Vagina (tissue), 2 donors: Measurements from ENCODE around the gene KCND2. TPM values are rescaled to one million over a fixed set of nuclear protein-coding genes. Genes with fewer than 3 reads are reported as not detected.

Experiments used
- DNase-seq, 2 donors: peaks; one replicate each; pipeline ENCODE4 v3.0.0-alpha.2; 2017; ENCODE audit errors: extremely low spot score in 2 of 2
- H3K27ac ChIP-seq: fragments of 200-600 bp; sonication (generic); one replicate; pipeline ENCODE4 v1.5.1; 2019
- H3K27me3 ChIP-seq: fragments of 200-600 bp; sonication (generic); one replicate; pipeline ENCODE4 v1.5.1; 2019
- H3K36me3 ChIP-seq, 2 donors: fragments of 200-600 bp; sonication (generic); one replicate each; pipeline ENCODE4 v1.5.1; 2017 to 2019
- H3K4me1 ChIP-seq: fragments of 200-600 bp; sonication (generic); one replicate; pipeline ENCODE4 v1.5.1; 2019
- H3K4me3 ChIP-seq, 2 donors: fragments of 200-600 bp; sonication (generic); 1 replicate in 1 of 2; 2 replicates in 1 of 2; pipeline ENCODE4 v1.5.1; 2016 to 2019
- H3K9me3 ChIP-seq: fragments of 200-600 bp; sonication (generic); one replicate; pipeline ENCODE4 v1.5.1; 2019
- CTCF ChIP-seq, 3 experiments: fragments of 450-650 bp in 2 of 3; fragments of 200-600 bp in 1 of 3; sonication (generic) in 1 of 3; IDR thresholded peaks; one replicate each; pipeline ENCODE4 v1.5.1; 2017 to 2019; ENCODE audit warnings: antibody characterized with exemption in 3 of 3, mild to moderate bottlenecking in 2 of 3, moderate library complexity in 2 of 3
- POLR2A ChIP-seq, 2 donors: fragments of 450-650 bp; IDR thresholded peaks; one replicate each; pipeline ENCODE4 v1.6.1; 2017; ENCODE audit warnings: antibody characterized with exemption in 2 of 2, mild to moderate bottlenecking in 2 of 2, moderate library complexity in 2 of 2
- POLR2AphosphoS5 ChIP-seq, 2 donors: sonication (generic); formaldehyde crosslinking; IDR thresholded peaks; one replicate each; pipeline ENCODE4 v1.9.0; 2017; ENCODE audit warnings: antibody characterized with exemption in 2 of 2, mild to moderate bottlenecking in 2 of 2, low read depth in 1 of 2; ENCODE audit not compliant: insufficient read depth in 1 of 2
- intact Hi-C: fragments of 100-400 bp; cut with DNase I; formaldehyde crosslinking; loops from one replicate; pipeline ENCODE4 v1.15.1; 2023
- total RNA-seq: library from RNA; depleted of rRNA; stranded (reverse); fragments of >200 nt; gene quantifications from one replicate; pipeline ENCODE4 v1.2.3, GENCODE V29; 2016

Gene KCND2
- total RNA-seq, 1 donor from 2014 or later = 3.7 TPM

- H3K4me1 ChIP-seq = no peaks in the 10 kb centered on the region
- H3K27ac ChIP-seq = no peak overlapping the region
- no peaks in the 10 kb centered on the region for H3K36me3 ChIP-seq
- DNase-seq = no peak
- H3K27me3 ChIP-seq = no peaks in the 10 kb centered on the region
- H3K4me3 ChIP-seq = no peak overlapping the region
- H3K9me3 ChIP-seq = no peaks in the 10 kb centered on the region
- TF ChIP-seq CTCF (IDR thresholded peaks at IDR 0.05) = no peak
- no peak for TF ChIP-seq POLR2AphosphoS5 (IDR thresholded peaks at IDR 0.05; ENCODE audit: insufficient read depth in 1 of 2, low read depth in 1 of 2)
- TF ChIP-seq POLR2A (IDR thresholded peaks at IDR 0.05) = no peak
- intact Hi-C loops = loop anchor here (10.0 kb wide), 1 partner anchor 354 kb away; no protein-coding TSS in a partner anchor
Observed at GRCh38 chr7:120278773-120279172, 5.8 kb downstream of the KCND2 start.

- Histone ChIP-seq H3K4me1 (no peaks in the 10 kb centered on the region), H3K9me3 (no peaks in the 10 kb centered on the region), H3K27ac (no peak overlapping the region), H3K27me3 (no peaks in the 10 kb centered on the region), H3K36me3 (no peaks in the 10 kb centered on the region), H3K4me3 (no peak overlapping the region)
- intact Hi-C loops = no loop called here
- DNase-seq = no peak
- TF ChIP-seq POLR2AphosphoS5 (IDR thresholded peaks at IDR 0.05; ENCODE audit: insufficient read depth in 1 of 2, low read depth in 1 of 2) (no peak), CTCF (IDR thresholded peaks at IDR 0.05) (no peak), POLR2A (IDR thresholded peaks at IDR 0.05) (no peak)
Observed at GRCh38 chr7:120280743-120281142, 7.8 kb downstream of the KCND2 start.

- TF ChIP-seq POLR2A (IDR thresholded peaks at IDR 0.05) (no peak), CTCF (IDR thresholded peaks at IDR 0.05) (no peak), POLR2AphosphoS5 (IDR thresholded peaks at IDR 0.05; ENCODE audit: insufficient read depth in 1 of 2, low read depth in 1 of 2) (no peak)
Observed at GRCh38 chr7:120293027-120293426, 20.1 kb downstream of the KCND2 start.

GRCh38 chr7:120302190-120302589 lies 29.2 kb downstream of the KCND2 start:
- H3K4me3 ChIP-seq = no peak overlapping the region
- no peaks in the 10 kb centered on the region for H3K9me3 ChIP-seq
- intact Hi-C loops = no loop called here
- H3K27me3 ChIP-seq = no peaks in the 10 kb centered on the region
- DNase-seq = no peak
- H3K36me3 ChIP-seq = no peaks in the 10 kb centered on the region
- TF ChIP-seq CTCF (IDR thresholded peaks at IDR 0.05) (no peak), POLR2A (IDR thresholded peaks at IDR 0.05) (no peak), POLR2AphosphoS5 (IDR thresholded peaks at IDR 0.05; ENCODE audit: insufficient read depth in 1 of 2, low read depth in 1 of 2) (no peak)
- H3K27ac ChIP-seq = no peak overlapping the region
- H3K4me1 ChIP-seq = no peaks in the 10 kb centered on the region

More at GRCh38 chr7:120293027-120293426, 20.1 kb downstream of the KCND2 start:
- Histone ChIP-seq H3K27me3 (no peaks in the 10 kb centered on the region), H3K4me3 (no peak overlapping the region), H3K4me1 (no peaks in the 10 kb centered on the region), H3K9me3 (no peaks in the 10 kb centered on the region), H3K36me3 (no peaks in the 10 kb centered on the region), H3K27ac (no peak overlapping the region)
- intact Hi-C loops = no loop called here
- DNase-seq = no peak

- Histone ChIP-seq H3K27me3 (no peaks in the 10 kb centered on the region), H3K27ac (no peak overlapping the region), H3K4me3 (no peak overlapping the region), H3K9me3 (no peaks in the 10 kb centered on the region), H3K36me3 (no peaks in the 10 kb centered on the region), H3K4me1 (no peaks in the 10 kb centered on the region)
- intact Hi-C loops = no loop called here
- DNase-seq = no peak
- TF ChIP-seq POLR2A (IDR thresholded peaks at IDR 0.05) = no peak
- TF ChIP-seq CTCF (IDR thresholded peaks at IDR 0.05) = no peak
- no peak for TF ChIP-seq POLR2AphosphoS5 (IDR thresholded peaks at IDR 0.05; ENCODE audit: insufficient read depth in 1 of 2, low read depth in 1 of 2)
Observed at GRCh38 chr7:120303105-120303504, 30.1 kb downstream of the KCND2 start.
